NCI-H82 treated with DMSO at 0.1 percent for 48 hours (cell line): ENCODE data around the gene ZFP92.

Source experiments
- DNase-seq: peaks from one replicate; lab custom pipeline; 2025; ENCODE audit not compliant: unreplicated experiment; lab: John Stamatoyannopoulos, UW

Gene ZFP92, protein sequence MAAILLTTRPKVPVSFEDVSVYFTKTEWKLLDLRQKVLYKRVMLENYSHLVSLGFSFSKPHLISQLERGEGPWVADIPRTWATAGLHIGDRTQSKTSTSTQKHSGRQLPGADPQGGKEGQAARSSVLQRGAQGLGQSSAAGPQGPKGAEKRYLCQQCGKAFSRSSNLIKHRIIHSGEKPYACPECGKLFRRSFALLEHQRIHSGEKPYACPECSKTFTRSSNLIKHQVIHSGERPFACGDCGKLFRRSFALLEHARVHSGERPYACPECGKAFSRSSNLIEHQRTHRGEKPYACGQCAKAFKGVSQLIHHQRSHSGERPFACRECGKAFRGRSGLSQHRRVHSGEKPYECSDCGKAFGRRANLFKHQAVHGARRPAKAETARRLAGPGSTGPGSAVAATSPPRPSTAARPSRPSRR

DNA sequence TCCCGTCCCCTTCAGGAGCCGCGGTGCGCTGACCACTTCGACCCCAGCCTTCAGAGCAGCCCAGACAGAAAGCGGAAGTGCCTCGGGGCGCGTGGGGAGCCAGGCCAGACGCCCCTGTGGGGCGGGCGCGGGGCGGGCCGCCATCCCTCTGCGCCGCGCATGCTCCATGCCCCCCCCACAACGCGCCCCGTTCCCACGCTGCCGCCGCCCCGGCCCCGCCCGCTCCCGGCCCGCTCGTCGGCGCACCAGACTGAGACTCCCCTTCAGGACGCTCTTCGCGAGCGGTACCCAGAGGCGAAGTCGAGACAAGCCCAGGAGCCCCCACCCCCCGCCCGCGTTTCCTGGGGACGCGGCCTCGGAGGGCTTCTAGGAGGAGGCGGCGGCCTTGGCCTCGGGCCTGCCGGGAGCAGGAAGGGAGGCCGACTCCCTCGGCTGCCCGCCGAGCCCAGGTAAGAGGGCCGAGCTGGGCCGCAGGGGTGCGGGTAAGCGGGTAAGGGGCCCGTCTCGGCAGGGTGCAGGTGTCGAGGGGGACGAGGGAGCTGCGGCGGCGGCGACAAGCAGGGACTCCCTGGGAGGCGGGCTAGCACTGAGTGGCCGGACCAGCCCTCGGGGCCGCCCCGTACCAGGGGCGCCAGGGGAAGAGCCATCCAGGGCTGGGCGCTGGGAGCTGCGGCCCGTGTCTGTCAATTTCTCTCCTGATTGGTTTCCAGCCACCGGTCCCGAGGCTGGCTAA, at the start of gene ZFP92:
Gene ZFP92, plus strand, starts transcription at position 218 of the 733 bp plus-strand sequence. CDS start 6,851 bp downstream, outside the sequence.
- DNase-seq = no peak

DNA sequence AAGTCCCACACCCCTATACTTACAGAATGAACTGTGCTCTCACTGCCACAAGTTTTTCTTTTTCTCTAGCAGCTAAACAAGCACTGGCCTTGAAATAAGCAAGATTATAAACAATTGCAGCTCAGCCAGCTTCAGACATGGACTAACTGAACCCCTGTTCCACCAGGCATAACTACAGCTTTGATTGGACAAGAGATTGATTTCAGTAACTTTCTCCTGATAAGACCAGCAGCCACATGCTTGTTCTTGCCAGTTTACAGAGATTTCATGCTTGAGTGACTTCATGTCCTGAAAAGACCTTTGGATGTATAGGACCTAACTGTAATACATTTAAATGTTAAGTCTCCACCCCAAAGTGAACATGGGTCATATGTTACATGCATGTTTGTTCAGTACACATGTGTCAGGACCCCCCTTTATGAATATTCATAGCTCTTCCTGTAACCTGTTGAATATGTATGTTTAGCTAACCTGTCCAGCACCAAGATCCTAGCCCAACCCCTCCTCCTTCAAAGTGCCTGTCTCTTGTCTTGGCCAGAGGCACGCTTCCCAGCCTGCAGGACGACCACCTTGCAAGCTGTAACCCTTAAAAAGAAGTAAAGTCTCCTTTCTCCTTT, 49.4 kb upstream of the ZFP92 start:
- peak; percentile 18 for DNase-seq

DNA sequence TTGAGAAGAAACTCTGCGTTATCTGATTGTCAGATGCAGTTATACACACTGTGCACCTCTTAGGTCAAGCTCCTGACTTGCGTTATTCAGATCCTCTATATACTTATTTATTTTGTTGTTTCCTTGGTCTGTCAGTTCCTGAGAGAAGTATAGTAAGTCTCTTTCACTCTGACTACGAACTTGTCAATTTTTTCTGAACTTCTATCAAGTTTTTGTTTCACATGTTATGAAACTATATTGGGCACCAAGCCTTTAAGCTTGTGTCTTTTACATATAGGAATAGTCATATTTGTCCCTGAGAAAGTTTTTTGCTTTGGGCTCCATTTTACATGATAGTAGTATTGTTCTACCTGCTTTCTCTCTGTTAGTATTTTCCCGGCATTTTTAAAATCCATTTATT, 45.6 kb upstream of the ZFP92 start:
- DNase-seq = no peak

DNA sequence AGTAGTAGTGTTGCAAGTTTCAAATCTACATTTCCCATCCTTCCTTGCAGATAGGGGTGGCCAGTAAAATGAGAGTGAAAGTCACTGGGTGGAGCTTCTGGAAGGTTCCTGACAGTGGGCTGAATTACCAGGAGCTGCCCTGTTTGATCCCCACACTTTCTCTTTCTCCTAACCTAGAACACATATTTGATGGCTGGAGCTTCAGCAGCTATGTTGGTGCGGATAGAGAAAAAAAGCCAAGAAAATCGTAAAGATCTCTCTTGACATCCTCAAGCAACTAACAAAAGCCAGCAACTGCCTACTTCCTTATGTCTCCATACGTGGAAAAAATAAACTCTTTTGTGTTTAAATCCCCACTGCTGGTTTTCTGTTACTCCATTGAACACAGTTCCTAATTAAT, 45.2 kb upstream of the ZFP92 start:
- no peak for DNase-seq

DNA sequence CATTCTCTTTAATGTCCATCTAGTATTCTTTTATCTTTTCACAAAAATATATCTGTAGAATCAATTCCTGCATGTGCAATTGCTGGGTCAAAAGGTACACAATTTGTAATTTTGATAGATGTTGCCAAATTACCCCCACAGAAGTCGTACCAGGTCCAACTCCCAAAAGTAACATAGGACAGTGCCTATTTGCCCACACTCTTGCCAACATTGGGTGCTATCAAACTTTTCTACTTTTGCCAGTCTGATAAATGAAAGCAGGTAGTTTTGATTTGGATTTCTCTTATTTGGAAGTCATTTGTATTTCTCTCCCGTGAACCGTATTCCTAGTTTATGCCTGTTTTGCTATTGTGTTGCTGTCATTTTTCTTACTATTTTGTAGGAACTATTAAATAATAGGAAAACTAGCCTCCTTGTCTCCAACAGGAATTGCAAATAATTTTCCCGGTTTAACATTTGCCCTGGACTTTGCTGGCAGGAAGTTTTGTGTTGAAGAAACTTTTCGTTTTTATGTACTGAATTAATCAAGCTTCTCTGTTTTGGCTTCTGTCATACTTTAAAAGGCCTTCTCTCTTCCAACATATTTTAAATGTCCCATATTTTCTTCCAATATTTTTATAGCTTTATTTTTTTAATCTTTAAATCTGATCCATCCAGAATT, 44.3 kb upstream of the ZFP92 start:
- DNase-seq = no peak

DNA sequence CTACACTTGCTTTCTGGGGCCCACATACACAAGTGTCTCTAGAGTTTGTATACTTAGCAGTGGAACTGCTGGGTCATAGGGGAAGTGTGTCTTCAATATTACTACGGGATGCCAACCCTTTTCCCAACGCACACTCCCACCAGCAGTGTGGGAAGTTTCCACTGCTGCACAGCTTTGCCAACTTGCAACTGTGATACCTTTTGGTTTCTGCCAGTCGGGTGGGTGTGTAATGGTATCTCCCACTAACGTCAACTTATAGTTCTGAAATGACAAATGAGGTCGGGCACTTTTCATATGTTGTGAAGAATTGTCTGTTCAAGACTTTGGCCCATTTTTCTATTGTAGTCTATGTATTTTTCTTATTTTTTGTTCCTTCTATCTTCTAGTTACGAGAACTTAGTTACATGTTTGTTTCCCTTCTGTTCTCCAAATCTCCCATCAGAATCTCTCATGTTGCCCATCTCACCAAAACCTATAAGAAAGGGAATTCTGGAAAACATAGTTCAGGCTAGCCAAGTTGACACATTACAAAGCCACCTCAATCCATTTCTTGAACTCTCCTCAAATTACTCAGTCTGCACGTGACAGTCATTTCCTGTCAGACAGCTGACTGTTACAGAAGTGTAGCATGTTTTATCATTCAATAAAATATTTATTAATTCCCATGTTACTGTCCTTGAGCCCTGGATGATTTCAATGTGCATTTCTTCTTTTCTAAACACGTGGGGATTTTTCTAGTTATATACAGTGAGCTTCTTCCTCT, 40.8 kb upstream of the ZFP92 start:
- DNase-seq = no peak

DNA sequence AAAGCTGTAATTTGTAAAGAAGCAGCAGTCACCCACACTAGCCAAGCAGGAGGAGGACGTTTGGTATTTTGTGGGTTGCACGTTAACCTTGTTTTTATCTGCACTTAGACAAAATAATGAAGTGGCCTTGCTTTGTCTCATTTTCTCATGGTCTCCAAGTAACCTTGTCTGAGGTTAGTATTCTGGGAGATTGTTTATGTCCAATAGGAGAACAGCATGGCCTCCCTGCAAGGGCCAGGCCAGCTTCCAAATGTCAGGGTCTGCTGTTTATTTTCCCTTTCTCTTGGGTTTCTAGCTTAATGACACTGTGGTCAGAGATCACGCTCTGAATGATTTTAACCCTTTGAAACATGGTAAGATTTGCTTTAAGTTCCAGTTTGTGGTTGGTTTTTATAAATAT, 40.0 kb upstream of the ZFP92 start:
- DNase-seq = no peak

DNA sequence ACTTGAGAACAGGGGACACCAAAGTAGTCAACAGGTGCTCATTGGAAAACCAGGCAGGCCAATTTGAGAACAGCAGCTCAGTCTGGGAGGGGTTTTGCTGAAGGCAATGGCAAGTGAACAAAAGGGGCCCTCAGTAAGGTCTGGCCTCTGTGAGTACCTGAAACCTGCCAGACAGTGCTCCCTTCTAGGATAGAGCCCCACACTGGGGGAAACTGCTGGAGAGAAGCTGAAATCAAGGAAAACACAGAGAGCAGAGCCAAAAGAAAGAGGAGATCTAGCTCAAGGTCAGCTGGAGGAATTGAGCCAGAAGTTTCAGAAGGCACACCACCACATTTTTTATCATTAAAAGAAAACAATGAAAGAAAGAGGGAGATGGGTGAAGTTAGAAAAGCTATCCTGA, 38.3 kb upstream of the ZFP92 start:
- no peak for DNase-seq

DNA sequence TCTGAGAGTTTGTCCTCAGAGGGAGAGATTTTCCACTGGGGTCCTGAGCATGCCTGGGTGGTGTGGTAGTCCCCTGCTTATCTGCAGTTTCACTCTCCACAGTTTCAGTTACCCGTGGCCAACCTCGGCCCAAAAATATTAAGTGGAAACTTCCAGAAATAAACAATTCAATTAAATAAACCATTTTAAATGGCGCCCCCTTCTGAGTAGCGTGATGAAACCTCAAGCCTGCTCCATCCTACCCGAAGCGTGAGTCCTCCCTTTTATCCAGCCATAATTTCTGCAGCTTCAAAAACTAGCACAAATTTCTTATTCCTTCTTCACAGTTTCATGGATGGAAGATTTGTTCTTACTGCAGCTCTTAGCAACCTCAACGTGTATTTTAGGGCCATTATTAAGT, 36.8 kb upstream of the ZFP92 start:
- DNase-seq = no peak

DNA sequence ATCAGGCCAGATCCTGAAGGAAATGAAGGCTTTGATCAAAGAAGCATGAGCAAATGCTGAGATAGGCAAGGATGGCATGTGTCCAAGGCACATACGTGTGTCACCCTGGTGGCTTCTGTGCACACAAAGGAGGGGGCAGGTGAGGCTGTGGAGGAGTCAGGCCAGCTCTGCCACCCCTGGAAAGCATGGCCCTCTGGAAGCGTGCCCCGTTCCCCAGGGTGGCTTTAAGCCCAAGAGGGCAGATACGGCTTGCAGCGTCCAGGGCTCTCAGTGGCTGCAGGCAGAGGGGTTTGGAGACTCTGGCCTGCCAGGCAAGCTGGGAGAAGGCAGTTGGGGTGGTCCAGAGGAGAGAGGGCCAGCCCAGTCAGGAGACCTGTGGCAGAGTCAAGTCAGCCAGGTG, 35.7 kb upstream of the ZFP92 start:
- no peak for DNase-seq

DNA sequence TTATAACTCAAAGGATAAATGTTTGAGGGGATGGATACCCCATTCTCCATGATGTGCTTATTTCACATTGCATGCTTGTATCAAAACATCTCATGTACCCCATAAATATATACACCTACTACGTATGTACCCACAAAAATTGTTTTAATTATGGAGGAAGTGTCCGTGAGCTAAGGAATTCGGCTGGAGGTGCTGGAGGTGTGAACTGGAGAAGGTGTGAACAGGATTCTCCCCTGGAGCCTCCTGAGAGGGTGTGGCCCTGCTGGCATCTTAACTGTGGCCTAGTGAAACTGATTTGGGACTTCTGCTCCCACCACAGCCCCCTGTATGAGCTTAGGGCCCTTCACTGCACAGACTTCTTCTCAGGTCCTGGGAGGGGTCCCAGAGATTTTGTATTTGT, 33.5 kb upstream of the ZFP92 start:
- no peak for DNase-seq

DNA sequence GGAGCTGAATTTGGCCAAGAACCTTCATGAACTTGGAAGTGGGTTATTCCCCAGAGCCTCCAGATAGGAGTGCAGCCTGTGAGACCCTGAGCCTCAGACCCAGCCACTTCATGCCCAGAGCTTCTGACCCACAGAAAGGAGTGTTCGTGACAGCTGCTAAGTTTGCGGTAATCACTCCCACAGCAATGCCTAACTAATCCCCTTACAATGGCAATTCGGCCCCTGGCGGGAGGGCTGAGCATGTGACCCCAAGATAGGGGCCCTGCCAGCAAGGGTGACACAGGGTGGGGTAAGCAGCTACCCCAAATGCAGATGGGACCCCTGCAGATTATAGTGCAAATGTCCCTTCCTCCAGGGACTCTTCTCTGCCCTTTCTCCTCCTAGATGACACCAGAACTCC, 32.7 kb upstream of the ZFP92 start:
- DNase-seq = peak; percentile 28

DNA sequence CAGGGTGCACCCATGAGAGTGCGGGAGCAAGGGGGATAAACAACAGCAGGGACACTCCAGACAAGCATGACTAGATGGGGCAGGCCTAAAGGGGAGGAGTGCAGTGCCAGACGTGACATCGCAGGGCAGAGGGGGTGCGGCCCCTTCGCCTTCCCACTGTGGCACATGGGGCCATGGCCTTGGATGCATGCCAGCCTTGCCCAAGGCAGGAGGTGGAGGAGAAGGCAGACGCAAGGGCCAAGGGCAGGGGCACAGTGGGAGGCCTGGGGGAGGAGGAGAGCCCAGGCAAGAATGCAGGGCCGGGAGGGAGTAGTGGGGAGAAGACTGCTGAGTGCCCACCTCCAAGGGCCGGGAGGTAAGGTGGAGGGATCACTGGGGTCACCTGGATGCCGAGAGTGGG, 31.8 kb upstream of the ZFP92 start:
- no peak for DNase-seq

DNA sequence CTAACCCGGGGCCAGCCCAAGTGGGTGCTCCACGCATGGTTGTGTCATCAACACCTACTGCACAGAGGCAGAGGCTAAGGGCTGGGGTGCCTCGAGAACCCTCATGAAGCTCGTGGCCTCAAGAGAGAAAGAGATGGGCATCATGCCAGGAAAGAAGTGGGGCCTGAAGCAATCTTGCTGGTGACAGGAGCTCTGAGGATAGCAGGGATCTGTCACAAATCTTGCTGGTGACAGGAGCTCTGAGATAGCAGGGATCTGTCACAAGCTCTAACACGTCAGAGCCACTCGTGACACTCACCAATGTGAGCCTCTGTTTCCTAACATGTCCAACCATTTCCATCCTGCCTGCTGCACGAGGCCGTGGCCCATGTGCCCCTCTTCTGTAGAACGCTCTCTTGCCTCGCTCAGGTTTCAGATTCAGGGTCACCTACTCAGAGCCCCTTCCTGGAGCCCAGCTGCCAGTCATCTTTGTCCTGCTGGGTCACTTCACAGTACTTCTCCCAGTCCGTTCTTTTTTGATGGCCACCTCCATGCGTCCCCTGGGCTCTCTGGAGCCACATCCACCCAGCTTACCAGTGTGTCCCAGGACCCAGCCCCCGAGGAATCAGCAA, 31.2 kb upstream of the ZFP92 start:
- DNase-seq = no peak

DNA sequence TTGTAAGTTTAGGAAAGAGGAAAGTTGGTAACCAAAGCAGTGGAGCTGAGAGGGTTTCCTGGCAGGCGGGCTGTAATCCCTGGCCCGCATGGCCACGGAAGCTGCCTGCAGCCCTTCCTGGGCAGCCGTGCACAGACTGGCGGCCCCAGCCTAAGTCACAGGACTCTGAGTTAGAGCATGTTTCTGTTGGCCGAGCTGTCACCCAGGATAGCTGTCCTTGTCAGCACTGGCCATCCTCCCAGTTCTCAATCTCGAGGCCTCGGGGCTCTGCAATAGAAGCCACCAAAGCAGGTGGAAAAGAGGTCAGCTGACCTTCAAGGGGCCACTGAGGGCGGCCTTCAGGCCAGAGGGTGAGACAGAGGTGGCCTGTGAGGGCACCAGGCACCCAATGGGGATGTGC, 30.6 kb upstream of the ZFP92 start:
- no peak for DNase-seq

DNA sequence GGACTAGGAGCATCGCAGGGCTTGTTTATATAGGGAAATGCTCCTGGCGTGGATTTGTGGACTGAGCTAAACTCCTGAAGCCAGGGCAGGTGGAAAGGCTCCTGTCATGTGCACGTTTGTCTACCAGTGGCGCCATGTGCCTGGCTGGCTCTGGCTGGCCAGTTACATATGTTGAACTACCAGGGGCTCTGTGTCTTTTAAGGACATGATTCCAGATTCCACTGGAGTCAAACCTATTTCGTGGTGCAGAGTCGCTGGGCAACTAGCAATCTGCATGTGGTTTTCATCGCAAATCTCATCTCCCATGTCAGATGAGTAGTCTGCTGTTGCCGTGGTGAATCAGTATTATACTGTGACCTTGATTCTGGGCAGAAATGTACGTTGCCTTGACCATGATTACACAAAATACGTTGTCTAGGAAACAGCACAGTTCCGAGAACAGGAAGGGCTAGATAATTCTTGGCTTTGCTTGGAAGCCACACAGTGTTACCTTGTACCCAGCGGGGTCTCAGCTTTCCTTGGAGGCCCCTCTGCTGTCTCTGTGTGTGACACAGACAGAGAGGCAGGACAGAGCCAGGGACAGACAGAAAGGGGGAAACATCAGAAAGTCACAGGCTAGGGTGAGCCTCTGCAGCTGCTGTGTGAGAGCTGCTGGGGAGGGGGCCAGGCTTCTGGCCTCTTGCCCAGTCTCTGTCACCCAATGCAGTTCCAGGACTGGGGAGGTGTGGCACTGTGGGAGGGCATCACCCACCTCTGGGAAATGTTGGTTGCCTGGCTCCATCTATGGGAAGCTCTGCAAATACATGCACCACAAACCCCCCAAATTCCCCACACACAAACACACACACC, 29.4 kb upstream of the ZFP92 start:
- DNase-seq = no peak

DNA sequence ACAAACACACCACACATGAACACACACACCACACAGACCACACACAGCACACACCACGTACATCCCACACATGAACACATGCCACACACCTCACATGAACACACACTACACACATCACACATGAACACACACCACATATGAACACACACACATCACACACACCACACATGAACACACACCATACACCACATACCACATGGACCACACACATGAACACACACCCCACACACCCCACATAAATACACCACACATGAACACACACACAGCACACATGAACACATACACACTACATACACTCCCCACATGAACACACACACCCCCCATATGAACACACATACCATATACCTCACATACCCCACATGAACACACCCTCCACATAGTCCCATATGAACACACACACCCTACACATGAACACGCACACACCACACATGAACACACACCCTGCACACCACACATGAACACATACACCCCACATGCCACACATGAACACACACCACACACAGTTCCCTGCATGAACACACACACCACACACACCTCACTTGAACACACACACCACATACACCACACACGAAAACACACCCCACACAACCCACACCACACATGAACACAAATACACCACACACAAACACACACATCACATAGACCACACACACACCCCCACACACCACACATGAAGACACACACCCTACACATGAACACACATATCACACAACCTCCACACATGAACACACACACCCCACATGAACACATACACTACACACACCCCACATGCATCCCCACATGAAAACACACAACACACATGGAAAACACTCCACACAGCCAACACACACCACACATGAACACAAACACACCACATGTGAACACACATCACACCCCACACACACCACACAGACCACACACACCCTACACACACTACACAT, 28.4 kb upstream of the ZFP92 start:
- no peak for DNase-seq

DNA sequence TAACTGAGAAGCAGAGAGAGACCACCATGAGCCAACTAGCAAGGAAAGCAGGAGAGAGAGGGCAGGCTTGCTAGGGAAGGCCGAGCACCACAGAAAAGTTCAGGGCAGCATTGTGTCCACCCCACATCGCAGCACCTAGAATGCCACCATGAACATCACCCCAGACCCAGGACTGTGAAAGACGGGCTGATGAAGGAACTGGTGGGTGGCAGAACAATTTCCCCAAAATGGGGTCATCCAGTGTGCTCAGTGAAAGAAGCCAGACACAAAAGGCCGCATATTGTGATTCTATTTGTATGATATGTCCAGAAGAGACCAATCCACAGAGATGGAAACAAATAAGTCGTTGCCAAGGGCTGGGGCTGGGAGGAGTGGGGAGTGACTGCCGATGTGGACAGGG, 26.9 kb upstream of the ZFP92 start:
- no peak for DNase-seq
